GM12874 (cell line): Measurements from ENCODE around the gene MCF2L2.

Experiments used
- CTCF ChIP-seq: IDR thresholded peaks from 2 replicates; pipeline ENCODE4 v1.5.1; 2011; ENCODE audit warnings: low read depth, mild to moderate bottlenecking, control low read depth, low read length, moderate library complexity; ENCODE audit not compliant: insufficient read depth

MCF2L2 gene

DNA sequence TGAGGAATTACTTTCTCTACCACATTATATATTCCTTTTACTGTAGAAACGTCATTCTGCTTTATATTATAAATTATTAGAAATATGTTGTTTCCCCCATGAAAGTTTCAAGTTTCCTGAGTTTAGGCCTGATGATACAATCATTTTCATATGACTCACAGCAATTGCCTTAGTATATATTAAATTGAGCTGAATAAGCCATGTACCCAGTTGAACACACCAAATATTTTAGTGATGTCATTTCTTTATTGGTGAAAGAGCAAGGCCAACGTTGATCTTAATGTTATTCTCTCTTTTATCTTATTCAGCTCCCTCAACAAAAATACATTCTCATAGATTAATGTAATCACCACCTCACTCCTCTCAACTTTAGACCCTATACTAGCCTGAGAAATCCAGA lies 144.5 kb downstream of the MCF2L2 start:
- TF ChIP-seq CTCF, result no peak

DNA sequence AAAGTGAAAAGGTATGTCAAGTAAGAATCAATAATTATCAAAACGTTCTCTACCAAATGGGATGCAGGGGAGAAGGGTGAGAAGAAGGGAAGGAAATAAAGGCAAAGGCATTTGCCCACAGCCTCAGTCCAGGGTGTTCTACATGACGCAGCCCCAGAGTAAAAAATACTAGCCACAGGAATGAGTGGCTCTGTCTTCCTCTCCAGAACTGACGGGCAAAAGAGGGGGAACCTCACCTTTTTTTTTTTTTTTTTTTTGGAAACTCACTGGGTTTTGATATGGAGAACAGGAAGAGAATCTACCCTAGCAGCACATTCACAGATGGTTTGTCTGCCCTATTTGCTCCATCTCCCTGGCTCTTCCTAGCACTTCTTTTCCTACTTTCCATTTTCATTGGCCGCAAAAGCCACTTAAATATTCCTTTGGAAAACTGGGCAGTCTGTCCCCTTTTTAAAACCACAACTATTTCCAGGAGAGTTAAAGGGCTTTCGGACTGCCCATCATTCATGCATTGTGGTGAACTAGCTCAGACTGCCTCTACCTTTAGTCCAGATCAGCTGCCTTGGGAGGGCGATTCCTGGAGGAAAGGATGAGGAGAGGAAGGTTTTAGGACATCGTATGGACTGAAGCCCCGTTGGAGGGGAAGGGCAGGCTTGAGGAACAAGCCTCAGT lies 147.2 kb downstream of the MCF2L2 start:
- no peak for TF ChIP-seq CTCF

- no peak for TF ChIP-seq CTCF
Measured at GRCh38 chr3:183279371-183279770, 149.0 kb downstream of the MCF2L2 start.

- no peak for TF ChIP-seq CTCF
Measured at GRCh38 chr3:183278479-183279088, 149.8 kb downstream of the MCF2L2 start.

DNA sequence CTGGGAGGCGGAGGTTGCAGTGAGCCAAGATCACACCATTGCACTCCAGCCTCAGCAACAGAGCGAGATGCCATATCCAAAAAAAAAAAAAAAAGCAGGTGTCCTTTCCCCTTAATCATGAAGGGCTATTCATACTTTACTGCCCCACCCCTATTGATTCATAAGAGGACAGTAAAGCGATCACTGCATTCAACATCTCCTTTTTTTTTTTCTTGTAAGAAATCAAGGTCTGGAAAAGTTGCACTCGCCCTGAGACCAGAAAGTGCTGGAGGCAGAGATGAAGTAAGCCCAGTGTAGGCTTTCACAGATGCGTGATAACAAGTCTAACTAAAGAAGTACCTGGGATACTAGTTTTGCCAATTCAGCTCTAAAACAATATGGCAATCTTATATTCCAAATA lies 151.2 kb downstream of the MCF2L2 start:
- TF ChIP-seq CTCF, result no peak

DNA sequence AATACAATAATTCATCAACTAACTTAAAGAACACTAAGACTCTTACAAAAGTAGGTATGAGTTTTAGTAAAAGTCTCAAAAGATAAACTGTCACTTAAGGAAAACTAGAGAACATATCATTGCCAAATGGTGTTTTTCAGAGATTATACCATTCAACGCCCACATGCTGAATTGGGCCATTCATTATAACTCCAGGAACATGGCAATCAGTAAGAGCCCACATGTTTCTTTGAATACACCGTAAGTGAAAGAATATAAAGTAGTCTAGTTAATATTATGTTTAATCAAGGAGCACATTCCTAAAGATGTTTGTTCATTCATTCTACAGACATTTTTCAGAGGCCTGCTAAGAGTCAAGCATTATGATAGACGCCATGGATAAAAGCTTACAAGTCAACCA lies 152.5 kb downstream of the MCF2L2 start:
- TF ChIP-seq CTCF, result no peak

DNA sequence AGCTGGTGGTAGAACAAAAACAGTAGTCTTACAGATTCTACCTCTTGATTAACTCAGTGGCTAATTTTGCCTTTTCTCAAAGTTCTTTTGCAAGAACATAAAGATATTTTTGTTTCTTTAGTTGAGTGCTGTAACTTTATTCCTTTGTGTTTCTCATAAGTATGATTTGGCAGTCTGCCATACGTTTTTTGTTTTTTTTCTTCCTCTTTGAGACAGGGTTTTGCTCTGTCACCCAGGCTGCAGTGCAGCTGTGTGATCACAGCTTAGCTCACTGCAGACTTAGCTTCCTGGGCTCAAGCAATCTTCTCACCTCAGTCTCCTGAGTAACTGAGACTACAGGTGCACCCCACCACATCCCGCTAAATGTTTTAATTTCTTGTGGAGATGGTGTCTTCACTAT lies 153.0 kb downstream of the MCF2L2 start:
- no peak for TF ChIP-seq CTCF
